Measurements from ENCODE around the gene ERCC1.

Gene ERCC1

DNA sequence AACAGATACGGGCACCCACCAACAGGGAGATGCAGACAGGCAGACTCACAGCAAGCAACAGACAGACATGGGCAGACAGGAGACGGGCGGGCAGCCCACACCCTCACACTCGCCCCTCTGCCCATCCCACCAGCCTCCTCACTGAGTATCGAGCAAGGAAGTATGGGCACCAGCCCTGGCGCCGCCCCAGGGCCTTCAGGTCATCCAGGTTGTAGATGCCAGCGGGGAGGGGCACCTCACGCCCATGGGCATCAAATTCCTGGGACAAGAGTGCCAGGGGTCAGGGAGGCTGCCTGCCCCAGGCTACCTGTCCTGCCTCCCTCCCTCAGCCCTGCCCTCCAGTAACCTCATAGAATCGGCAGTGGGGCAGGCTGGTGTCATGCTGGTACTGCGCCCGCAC lies 59.0 kb downstream of the ERCC1 start:
- DNase-seq (ENCODE audit: low read depth), result no peak

DNA sequence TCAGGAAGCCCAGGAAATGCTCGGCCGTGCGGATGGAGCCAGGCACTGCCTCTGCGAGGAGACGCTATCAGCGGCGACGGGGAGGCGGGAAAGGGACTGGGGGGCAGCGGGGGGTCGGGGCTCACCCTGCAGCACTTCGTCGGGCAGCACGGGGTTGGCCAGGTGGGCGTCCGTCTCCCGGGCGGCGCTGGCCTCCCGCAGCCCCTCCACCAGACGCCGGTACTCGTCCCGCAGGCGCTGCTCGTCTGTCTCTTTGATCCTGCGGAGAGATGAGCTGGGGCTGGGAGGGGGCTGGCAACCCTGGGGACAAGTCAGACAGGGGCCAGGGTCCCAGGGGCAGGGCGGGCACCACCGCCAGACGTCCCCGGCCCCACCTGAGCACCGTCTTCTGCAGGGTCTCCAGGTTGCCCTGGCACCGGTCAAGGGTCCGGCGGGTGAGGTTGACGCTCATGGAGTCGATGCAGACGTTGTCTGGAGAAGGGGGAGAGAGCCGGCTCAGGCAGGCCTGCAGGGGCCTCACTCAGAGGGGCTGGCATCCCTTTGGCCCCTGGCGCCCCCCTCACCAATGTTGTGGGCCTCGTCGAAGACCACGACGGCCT lies 59.8 kb downstream of the ERCC1 start:
- DNase-seq (ENCODE audit: low read depth), result no peak

DNA sequence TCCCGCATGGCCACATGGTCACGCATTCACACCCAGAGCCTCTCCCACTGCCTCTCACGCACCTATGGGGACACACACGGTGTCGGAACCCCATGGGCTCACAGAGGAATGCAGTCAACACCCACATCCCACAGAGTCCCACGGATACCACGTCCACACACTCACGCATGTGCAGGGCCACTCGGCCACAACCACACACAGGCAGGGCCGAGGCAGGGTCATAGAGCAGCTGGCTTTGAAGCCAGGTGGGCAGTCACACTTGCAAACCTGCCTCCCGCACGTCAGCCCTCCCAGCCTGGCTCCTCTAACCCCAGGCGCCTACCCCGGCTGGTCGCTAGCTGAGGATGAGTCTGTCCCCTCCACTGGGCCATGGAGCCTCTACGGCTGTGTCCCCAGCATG lies 61.4 kb downstream of the ERCC1 start:
- no peak for DNase-seq (ENCODE audit: low read depth)

- no peak for DNase-seq (ENCODE audit: low read depth)
These were observed 62.1 kb downstream of the ERCC1 start for GRCh38 chr19:45361608-45362007.

DNA sequence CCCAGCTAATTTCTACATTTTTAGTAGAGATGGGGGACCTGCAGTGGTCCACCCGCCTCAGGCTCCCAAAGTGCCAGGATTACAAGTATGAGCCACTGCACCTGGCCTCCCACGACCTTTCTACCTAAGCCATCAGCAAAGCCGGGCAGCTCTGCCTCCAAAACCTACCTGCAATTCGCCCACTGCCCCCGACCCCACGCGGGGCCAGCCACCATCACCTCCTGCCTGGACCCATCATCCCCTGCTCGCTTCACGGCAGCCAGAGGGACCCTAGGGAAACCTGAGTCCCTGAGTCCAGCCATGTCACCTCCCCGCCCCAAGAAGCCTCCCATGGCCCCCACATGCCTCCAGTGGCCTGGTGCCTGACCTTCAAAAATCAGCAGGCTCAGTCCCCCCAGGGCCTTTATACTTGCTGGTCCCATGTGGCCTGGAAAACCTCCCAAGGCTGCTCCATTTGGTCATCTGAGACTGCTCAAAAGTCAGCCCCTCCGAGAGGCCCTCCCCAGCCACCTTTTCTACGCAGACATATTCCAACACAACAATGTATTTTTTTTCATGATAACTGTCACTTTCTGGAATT lies 65.4 kb downstream of the ERCC1 start:
- no peak for DNase-seq (ENCODE audit: low read depth)

DNA sequence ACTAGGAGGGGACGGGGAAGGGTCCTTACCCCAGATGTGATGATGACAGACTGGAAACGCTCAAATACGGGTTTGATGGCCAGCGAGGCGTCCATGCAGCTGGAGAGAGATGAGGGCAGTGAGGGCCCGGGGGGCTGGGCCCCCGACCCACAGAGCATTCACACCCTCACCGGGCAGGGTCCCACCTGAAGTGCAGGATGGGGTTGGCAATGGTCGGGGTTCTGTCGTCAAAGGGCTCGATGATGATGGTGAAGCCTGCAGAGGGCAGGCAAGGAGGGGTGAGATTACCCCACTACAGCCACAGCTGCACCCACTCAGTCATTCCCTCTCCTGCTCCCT lies 66.3 kb downstream of the ERCC1 start:
- no peak for DNase-seq (ENCODE audit: low read depth)
